PC-3 (cell line): ENCODE measurements around the gene MRTFA.

Source experiments
- CTCF ChIP-seq: fragments of 300-600 bp; sonication (generic); conservative IDR thresholded peaks from 2 replicates; pipeline ENCODE4 v1.5.1; 2017; ENCODE audit warnings: antibody characterized with exemption, low read depth, mild to moderate bottlenecking, low read length
- EZH2 ChIP-seq: fragments of 300-600 bp; sonication (generic); IDR thresholded peaks from one replicate; pipeline ENCODE4 v1.6.1; 2017; ENCODE audit warnings: antibody characterized with exemption, mild to moderate bottlenecking, low read length; ENCODE audit not compliant: unreplicated experiment

- TF ChIP-seq CTCF, result no peak
- TF ChIP-seq EZH2, result no peak
Measured at GRCh38 chr22:40521046-40521445, 115.5 kb downstream of the MRTFA start.
